ENCODE measurements around the gene SFXN1.

The SFXN1 gene

DNA sequence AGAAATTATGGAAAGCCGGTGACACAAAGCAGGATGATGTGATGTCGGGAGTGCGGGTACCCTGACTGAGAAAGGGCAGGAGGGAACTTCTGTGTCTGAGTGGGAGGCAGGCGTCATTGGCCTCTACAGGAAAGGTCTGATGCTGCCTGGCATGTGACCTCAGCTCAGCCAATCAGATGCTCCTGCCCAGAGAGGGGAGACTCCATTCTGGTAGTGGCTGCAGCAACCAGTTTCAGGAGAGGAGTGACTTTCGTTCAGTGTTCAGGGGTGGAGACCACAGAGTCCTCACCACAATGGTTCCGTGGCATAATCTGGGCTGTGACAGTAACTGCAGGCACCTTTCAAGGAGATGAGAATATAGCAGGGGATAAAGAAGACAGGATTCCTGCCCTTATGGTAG, 6.7 kb upstream of the SFXN1 start:
- H3K27ac Mint-ChIP-seq: no peak overlapping the region
- H3K4me3 Mint-ChIP-seq: peak overlapping the region; percentile 13
- DNase-seq (ENCODE audit: low spot score): peak; percentile 60
- H3K9me3 Mint-ChIP-seq: no peaks in the 10 kb centered on the region
- peaks cover 14% of the 10 kb centered on the region for H3K4me1 Mint-ChIP-seq (ENCODE audit: low read depth)
- H3K27me3 Mint-ChIP-seq (ENCODE audit: low read depth): peaks cover 12% of the 10 kb centered on the region
- H3K36me3 Mint-ChIP-seq (ENCODE audit: low read depth): no peaks in the 10 kb centered on the region

DNA sequence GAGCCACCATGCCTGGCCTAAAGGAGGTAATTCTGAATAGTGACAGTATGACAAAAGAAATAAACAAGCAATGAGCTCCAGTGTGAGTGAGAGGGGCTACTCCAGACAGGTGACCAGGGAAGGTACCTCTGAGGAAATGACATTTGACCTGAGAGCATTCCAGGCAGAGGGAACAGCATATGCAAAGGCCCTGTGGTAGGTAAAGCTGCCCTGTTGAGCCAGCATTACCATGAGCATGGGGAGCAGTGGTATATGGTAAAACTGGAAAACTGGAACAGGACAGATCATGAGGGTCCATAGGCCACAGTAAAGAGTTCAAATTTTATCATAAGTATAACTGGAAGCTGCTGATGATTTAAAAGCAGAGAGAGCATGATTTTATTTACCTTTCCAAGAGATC, 6.0 kb upstream of the SFXN1 start:
- Mint-ChIP-seq H3K36me3 (ENCODE audit: low read depth) (no peaks in the 10 kb centered on the region), H3K4me1 (ENCODE audit: low read depth) (peaks cover 14% of the 10 kb centered on the region), H3K27ac (no peak overlapping the region), H3K9me3 (no peaks in the 10 kb centered on the region), H3K4me3 (no peak overlapping the region), H3K27me3 (ENCODE audit: low read depth) (peaks cover 12% of the 10 kb centered on the region)
- no peak for DNase-seq (ENCODE audit: low spot score)

DNA sequence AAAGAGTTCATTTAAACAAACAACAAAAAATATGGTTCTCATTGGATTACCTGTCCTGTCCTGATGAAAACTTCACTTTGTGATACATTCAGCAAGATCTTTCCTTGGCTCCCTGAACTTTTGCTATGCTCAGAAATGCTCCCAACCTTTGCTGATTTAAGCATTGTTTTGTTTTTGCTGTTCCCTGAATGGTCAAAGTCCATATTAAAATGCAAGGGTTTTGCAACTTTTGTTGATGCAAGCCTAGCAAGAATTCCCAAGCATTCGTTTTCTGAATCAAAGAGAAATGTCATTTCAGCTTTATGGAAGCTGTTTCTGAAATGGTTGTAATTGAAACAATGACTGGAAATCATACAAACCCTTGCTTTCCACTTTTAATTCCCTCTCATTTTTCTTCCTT, 3.1 kb upstream of the SFXN1 start:
- peaks cover 9% of the 10 kb centered on the region for H3K27me3 Mint-ChIP-seq (ENCODE audit: low read depth)
- H3K4me1 Mint-ChIP-seq (ENCODE audit: low read depth): peaks cover 19% of the 10 kb centered on the region
- DNase-seq (ENCODE audit: low spot score): no peak
- H3K27ac Mint-ChIP-seq: no peak overlapping the region
- H3K4me3 Mint-ChIP-seq: no peak overlapping the region
- H3K36me3 Mint-ChIP-seq (ENCODE audit: low read depth): peaks cover 9% of the 10 kb centered on the region
- H3K9me3 Mint-ChIP-seq: no peaks in the 10 kb centered on the region

GRCh38 chr5:175477440-175477839, 920 bp upstream of the SFXN1 start:
- Mint-ChIP-seq H3K4me1 (ENCODE audit: low read depth) (peaks cover 27% of the 10 kb centered on the region), H3K4me3 (peak overlapping the region; percentile 82), H3K9me3 (no peaks in the 10 kb centered on the region), H3K36me3 (ENCODE audit: low read depth) (peaks cover 29% of the 10 kb centered on the region), H3K27ac (no peak overlapping the region), H3K27me3 (ENCODE audit: low read depth) (peaks cover 9% of the 10 kb centered on the region)
- DNase-seq (ENCODE audit: low spot score): no peak

GRCh38 chr5:175478008-175478383, 364 bp upstream of the SFXN1 start:
- H3K4me1 Mint-ChIP-seq (ENCODE audit: low read depth): peaks cover 32% of the 10 kb centered on the region
- peaks cover 34% of the 10 kb centered on the region for H3K36me3 Mint-ChIP-seq (ENCODE audit: low read depth)
- peak overlapping the region; percentile 63 for H3K27ac Mint-ChIP-seq
- H3K9me3 Mint-ChIP-seq: no peaks in the 10 kb centered on the region
- H3K4me3 Mint-ChIP-seq: peak overlapping the region; percentile 82
- peaks cover 9% of the 10 kb centered on the region for H3K27me3 Mint-ChIP-seq (ENCODE audit: low read depth)
- DNase-seq (ENCODE audit: low spot score): no peak

- H3K9me3 Mint-ChIP-seq: no peaks in the 10 kb centered on the region
- H3K36me3 Mint-ChIP-seq (ENCODE audit: low read depth): peaks cover 45% of the 10 kb centered on the region
- no peak for DNase-seq (ENCODE audit: low spot score)
- peaks cover 6% of the 10 kb centered on the region for H3K27me3 Mint-ChIP-seq (ENCODE audit: low read depth)
- H3K4me3 Mint-ChIP-seq: peak overlapping the region; percentile 96
- H3K4me1 Mint-ChIP-seq (ENCODE audit: low read depth): peaks cover 44% of the 10 kb centered on the region
- H3K27ac Mint-ChIP-seq: peak overlapping the region; percentile 90
Measured at GRCh38 chr5:175479125-175479881, 943 bp downstream of the SFXN1 start.

GRCh38 chr5:175483337-175483736, 5.0 kb downstream of the SFXN1 start:
- Mint-ChIP-seq H3K9me3 (no peaks in the 10 kb centered on the region), H3K27ac (peak overlapping the region; percentile 74), H3K36me3 (ENCODE audit: low read depth) (peaks cover 72% of the 10 kb centered on the region), H3K4me1 (ENCODE audit: low read depth) (peaks cover 67% of the 10 kb centered on the region), H3K4me3 (peak overlapping the region; percentile 73), H3K27me3 (ENCODE audit: low read depth) (no peaks in the 10 kb centered on the region)
- DNase-seq (ENCODE audit: low spot score): no peak

DNA sequence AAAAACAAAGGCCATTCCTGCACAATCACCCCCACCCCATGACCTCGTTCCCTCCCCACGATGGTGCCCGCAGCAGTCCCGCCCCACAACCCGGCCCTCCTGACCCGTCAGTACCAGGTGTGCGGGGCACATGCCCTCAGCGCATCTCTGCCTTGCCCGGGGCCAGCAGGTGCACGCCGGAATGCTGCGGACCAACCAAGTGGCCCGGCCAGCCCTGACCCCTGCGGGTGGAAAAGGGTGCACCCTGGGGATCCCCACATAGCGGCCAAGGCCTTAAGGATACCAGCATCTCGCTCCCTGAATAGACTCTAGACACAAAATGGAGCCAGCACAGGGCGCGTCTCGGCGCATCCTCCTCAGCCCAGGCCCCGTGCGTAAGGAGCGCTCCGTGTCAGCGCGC, 6.0 kb downstream of the SFXN1 start:
- peak overlapping the region; percentile 73 for H3K4me3 Mint-ChIP-seq
- H3K27me3 Mint-ChIP-seq (ENCODE audit: low read depth): no peaks in the 10 kb centered on the region
- no peak for DNase-seq (ENCODE audit: low spot score)
- no peaks in the 10 kb centered on the region for H3K9me3 Mint-ChIP-seq
- H3K4me1 Mint-ChIP-seq (ENCODE audit: low read depth): peaks cover 76% of the 10 kb centered on the region
- peak overlapping the region; percentile 8 for H3K27ac Mint-ChIP-seq
- H3K36me3 Mint-ChIP-seq (ENCODE audit: low read depth): peaks cover 76% of the 10 kb centered on the region

DNA sequence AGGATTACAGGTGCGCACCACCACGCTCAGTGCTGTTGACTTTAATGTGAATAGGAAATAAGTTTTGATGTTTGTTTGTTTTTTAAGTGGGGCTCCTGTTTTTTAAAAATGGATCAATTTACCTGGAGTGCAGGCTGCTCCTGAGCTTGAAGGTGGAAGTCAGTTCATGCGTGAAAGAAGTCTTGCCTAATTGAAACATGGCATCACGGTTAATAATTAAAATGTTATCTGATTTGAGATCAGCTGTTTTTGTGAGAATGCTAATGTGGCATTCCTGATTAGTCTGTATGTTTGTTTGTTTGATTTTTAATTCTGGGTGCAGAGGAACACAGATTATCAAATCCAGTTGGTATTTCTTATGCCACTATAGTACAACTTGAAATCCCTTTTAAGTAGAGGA, 6.5 kb downstream of the SFXN1 start:
- H3K9me3 Mint-ChIP-seq: no peaks in the 10 kb centered on the region
- peak overlapping the region; percentile 8 for H3K27ac Mint-ChIP-seq
- DNase-seq (ENCODE audit: low spot score): no peak
- H3K27me3 Mint-ChIP-seq (ENCODE audit: low read depth): no peaks in the 10 kb centered on the region
- peaks cover 81% of the 10 kb centered on the region for H3K4me1 Mint-ChIP-seq (ENCODE audit: low read depth)
- peaks cover 76% of the 10 kb centered on the region for H3K36me3 Mint-ChIP-seq (ENCODE audit: low read depth)
- H3K4me3 Mint-ChIP-seq: peak overlapping the region; percentile 10

DNA sequence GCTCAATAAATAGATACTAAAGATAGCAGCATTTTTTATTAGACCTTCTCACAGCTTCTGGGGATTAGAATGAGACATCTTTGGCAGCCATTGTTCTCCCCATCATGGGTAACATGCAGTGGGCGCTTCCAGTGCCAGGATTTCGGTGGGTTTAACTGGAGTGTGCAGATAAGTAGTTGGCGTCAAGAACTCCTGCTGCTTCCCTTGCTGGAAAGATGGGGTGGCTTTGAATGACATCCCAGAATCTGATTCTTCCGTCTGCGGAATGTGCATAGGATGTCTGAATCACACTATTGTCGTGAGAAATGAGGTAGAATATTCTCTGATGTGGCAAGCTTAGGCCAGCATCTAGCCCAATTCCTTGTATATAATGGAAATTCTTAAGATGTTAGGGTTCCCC, 7.3 kb downstream of the SFXN1 start:
- Mint-ChIP-seq H3K4me3 (peak overlapping the region; percentile 40), H3K27me3 (ENCODE audit: low read depth) (no peaks in the 10 kb centered on the region), H3K4me1 (ENCODE audit: low read depth) (peaks cover 85% of the 10 kb centered on the region), H3K27ac (no peak overlapping the region), H3K36me3 (ENCODE audit: low read depth) (peaks cover 78% of the 10 kb centered on the region), H3K9me3 (no peaks in the 10 kb centered on the region)
- DNase-seq (ENCODE audit: low spot score): no peak

DNA sequence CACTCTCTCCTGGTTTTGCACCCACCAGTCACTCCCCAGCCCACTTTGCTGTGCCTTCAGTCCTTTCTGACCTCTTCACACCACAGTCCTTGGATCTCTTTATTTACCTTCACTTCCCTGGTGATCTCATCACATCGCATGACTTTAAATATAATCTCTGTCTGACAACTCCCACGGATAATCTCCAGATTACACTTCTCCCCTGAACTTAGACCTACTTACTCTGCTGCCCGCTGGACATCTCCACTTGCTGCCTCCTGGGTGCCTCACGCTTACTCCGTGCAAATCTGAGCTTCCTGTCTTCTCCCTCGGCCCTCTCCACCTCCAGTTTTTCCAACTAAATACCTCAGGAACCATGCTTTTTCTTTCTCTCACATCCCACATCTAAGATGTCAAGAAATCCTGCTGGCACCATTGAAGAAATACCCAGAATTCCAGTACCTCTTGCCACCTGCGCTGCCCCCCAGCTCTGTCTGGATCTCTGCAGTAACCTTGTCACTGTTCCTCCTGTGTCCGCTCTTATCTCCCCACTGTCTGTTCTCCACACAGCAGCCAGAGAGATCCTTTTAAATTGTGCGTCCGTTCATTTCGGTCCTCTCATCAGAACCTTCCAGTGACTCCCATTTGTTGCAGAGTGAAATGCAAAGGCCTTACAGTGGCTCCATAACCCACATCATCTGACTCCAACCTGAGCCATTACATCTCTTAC, 9.3 kb downstream of the SFXN1 start:
- H3K36me3 Mint-ChIP-seq (ENCODE audit: low read depth): peaks cover 70% of the 10 kb centered on the region
- DNase-seq (ENCODE audit: low spot score): no peak
- H3K27me3 Mint-ChIP-seq (ENCODE audit: low read depth): no peaks in the 10 kb centered on the region
- H3K4me1 Mint-ChIP-seq (ENCODE audit: low read depth): peaks cover 71% of the 10 kb centered on the region
- H3K27ac Mint-ChIP-seq: peak overlapping the region; percentile 80
- H3K4me3 Mint-ChIP-seq: peak overlapping the region; percentile 50
- no peaks in the 10 kb centered on the region for H3K9me3 Mint-ChIP-seq

DNA sequence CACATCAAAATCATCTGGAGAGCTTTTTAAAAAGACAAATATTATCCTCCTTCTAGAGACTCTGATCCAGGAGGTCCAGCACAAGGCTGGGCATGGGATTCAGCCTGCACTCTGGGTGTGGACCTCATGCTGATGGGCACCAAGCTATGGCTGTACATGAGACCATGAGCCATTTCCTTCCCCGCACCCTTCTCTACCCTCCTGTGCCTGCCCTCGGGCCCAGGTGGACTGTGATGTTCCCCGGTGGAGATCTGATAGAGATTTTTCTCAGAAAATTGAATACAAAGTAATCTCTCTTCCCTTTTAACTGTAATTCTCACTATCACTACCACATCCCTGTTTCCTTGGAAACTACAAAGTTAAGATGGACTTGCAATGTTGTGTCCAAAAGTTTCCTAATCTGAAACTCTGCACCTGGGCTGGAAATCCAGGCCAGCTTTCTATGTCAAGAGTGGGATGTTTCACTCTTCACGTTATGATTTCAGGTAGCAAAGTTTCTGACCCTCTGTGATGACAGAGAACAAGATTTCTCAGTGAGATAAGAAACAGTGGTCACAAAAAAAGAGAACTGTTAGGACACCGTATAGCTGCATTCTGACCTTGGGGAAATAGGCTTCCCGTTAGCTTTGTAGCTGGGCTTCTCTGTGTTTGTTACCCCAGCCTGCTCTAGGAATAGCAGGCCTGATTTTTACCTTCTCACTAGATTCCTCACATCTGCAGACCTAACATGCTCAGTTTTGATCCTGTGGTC, 11.5 kb downstream of the SFXN1 start:
- Mint-ChIP-seq H3K27me3 (ENCODE audit: low read depth) (no peaks in the 10 kb centered on the region), H3K4me3 (peak overlapping the region; percentile 57), H3K27ac (peak overlapping the region; percentile 86), H3K36me3 (ENCODE audit: low read depth) (peaks cover 68% of the 10 kb centered on the region), H3K9me3 (no peaks in the 10 kb centered on the region), H3K4me1 (ENCODE audit: low read depth) (peaks cover 62% of the 10 kb centered on the region)
- no peak for DNase-seq (ENCODE audit: low spot score)

GRCh38 chr5:175491223-175491622, 12.9 kb downstream of the SFXN1 start:
- H3K27me3 Mint-ChIP-seq (ENCODE audit: low read depth): no peaks in the 10 kb centered on the region
- peaks cover 55% of the 10 kb centered on the region for H3K4me1 Mint-ChIP-seq (ENCODE audit: low read depth)
- no peak overlapping the region for H3K27ac Mint-ChIP-seq
- no peak overlapping the region for H3K4me3 Mint-ChIP-seq
- no peaks in the 10 kb centered on the region for H3K9me3 Mint-ChIP-seq
- no peak for DNase-seq (ENCODE audit: low spot score)
- peaks cover 65% of the 10 kb centered on the region for H3K36me3 Mint-ChIP-seq (ENCODE audit: low read depth)

GRCh38 chr5:175493260-175493659, 14.9 kb downstream of the SFXN1 start:
- Mint-ChIP-seq H3K9me3 (no peaks in the 10 kb centered on the region), H3K36me3 (ENCODE audit: low read depth) (peaks cover 63% of the 10 kb centered on the region), H3K4me3 (no peak overlapping the region), H3K27ac (no peak overlapping the region), H3K4me1 (ENCODE audit: low read depth) (peaks cover 43% of the 10 kb centered on the region), H3K27me3 (ENCODE audit: low read depth) (no peaks in the 10 kb centered on the region)
- no peak for DNase-seq (ENCODE audit: low spot score)

Data from T-helper 2 cell treated with Interferon-gamma antibody and Interleukin-4, amounts not matched to agents 5 μg/mL and 100 μg/mL, for 36 hours (primary cell).